ENCODE data around the gene MAD1L1. TPM values are rescaled to one million over a fixed set of nuclear protein-coding genes. Genes with fewer than 3 reads are reported as not detected.

The MAD1L1 gene
- total and polyA plus RNA-seq, 2 of the 8 experiments (the other 6 are each of a cell fraction or from before 2014, with no cell fraction given): 40.4 to 44.6 TPM

DNA sequence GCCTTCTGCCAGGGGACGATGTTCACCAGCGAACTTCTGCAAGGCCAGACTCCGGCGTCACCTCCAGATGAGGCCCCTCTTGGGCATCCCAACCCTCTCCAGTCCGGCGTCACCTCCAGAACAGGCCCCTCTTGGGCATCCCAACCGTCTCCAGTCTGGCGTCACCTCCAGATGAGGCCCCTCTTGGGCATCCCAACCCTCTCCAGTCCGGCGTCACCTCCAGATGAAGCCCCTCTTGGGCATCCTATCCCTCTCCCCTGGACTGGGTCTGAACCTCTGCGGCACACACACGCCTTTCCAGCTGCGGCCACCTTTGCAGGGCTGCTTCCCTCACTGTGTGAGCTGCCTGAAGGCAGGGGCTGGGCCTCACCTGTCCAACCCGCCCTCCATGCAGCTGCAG is 321.2 kb downstream of the MAD1L1 start (continued):
- TF ChIP-seq, protein P1, sequence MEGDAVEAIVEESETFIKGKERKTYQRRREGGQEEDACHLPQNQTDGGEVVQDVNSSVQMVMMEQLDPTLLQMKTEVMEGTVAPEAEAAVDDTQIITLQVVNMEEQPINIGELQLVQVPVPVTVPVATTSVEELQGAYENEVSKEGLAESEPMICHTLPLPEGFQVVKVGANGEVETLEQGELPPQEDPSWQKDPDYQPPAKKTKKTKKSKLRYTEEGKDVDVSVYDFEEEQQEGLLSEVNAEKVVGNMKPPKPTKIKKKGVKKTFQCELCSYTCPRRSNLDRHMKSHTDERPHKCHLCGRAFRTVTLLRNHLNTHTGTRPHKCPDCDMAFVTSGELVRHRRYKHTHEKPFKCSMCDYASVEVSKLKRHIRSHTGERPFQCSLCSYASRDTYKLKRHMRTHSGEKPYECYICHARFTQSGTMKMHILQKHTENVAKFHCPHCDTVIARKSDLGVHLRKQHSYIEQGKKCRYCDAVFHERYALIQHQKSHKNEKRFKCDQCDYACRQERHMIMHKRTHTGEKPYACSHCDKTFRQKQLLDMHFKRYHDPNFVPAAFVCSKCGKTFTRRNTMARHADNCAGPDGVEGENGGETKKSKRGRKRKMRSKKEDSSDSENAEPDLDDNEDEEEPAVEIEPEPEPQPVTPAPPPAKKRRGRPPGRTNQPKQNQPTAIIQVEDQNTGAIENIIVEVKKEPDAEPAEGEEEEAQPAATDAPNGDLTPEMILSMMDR (IDR thresholded peaks at IDR 0.05; ENCODE audit: control extremely low read depth in 1 of 3, insufficient read depth in 1 of 3, low read depth in 1 of 3, low read length in 3 of 3): no peak
